ENCODE measurements around the gene MAP1S. TPM values are rescaled to one million over a fixed set of nuclear protein-coding genes. Genes with fewer than 3 reads are reported as not detected.
A peak's percentile ranks its signal among the peaks of the same experiment; 100 is the strongest.

Gene MAP1S
- total and polyA plus RNA-seq, 2 of the 8 experiments (the other 6 are each of a cell fraction or from before 2014, with no cell fraction given) = 66.7 to 115 TPM

GRCh38 chr19:17676295-17676694 lies 43.0 kb upstream of the MAP1S start:
- TF ChIP-seq RBBP5 (IDR thresholded peaks at IDR 0.05; ENCODE audit: borderline replicate concordance, low read depth, low read length) (no peak), KDM1A (IDR thresholded peaks at IDR 0.05; ENCODE audit: borderline replicate concordance, low read length) (no peak), SRF (IDR thresholded peaks at IDR 0.05; ENCODE audit: low read depth, low read length) (no peak)
- Histone ChIP-seq H3K9ac (replicated peaks in 1 of 4; ENCODE audit: extremely low read depth in 1 of 4, low read depth in 3 of 4, low read length in 3 of 4) (no peak overlapping the region), H4K8ac (ENCODE audit: extremely low read depth, insufficient read depth, low read length) (no peak overlapping the region), H3K27me3 (replicated peaks in 1 of 4; ENCODE audit: control insufficient read depth in 3 of 4, extremely low read depth in 1 of 4, insufficient read depth in 3 of 4, low read length in 3 of 4) (no peaks in the 10 kb centered on the region), H2BK5ac (ENCODE audit: low read depth, low read length) (no peak overlapping the region), H2AK5ac (ENCODE audit: low read depth, low read length) (no peak overlapping the region), H3K56ac (replicated peaks; ENCODE audit: insufficient read length, low read depth, low read length) (no peak overlapping the region), H2BK20ac (ENCODE audit: low read length) (no peak overlapping the region), H3K4me2 (ENCODE audit: insufficient read depth in 1 of 2, low read depth in 2 of 2, low read length in 2 of 2) (no peak overlapping the region), H3K18ac (ENCODE audit: extremely low read depth, low read length) (peak overlapping the region; percentile 60; the same call in 1 of the 2 replicates), H3K9me3 (ENCODE audit: insufficient read depth in 2 of 2, low read depth in 1 of 2, low read length in 1 of 2) (0 out of 4 replicates have a peak, but pooled peaks cover 0 to 5% of the 10 kb centered on the region in 2 experiments), H2AFZ (ENCODE audit: low read length) (no peak overlapping the region), H4K91ac (replicated peaks; ENCODE audit: insufficient read length, low read length) (no peak overlapping the region), H2BK15ac (ENCODE audit: low read length) (no peak overlapping the region), H3K27ac (ENCODE audit: low read depth, low read length) (no peak overlapping the region; the same call in 1 of the 2 replicates), H3K79me2 (ENCODE audit: control insufficient read depth in 1 of 2, insufficient read depth in 2 of 2, low read length in 2 of 2) (peaks cover 0 to 29% of the 10 kb centered on the region in 2 experiments; a peak in 2 of 4 replicates), H3K23me2 (ENCODE audit: low read depth, low read length) (peaks cover 6% of the 10 kb centered on the region; the same call in 1 of the 2 replicates), H3K36me3 (ENCODE audit: control insufficient read depth in 2 of 4, insufficient read depth in 4 of 4, low read length in 3 of 4) (peaks cover 0 to 8% (median 0%) of the 10 kb centered on the region in 4 experiments; a peak in 3 of 8 replicates), H3K4ac (replicated peaks; ENCODE audit: insufficient read length, low read depth, low read length) (no peak overlapping the region), H2BK12ac (ENCODE audit: low read depth, low read length) (no peak overlapping the region), H3K14ac (ENCODE audit: insufficient read length) (no peak overlapping the region), H3K4me1 (replicated peaks in 1 of 4; ENCODE audit: control insufficient read depth in 3 of 4, insufficient read depth in 4 of 4, low read length in 3 of 4) (peaks cover 0 to 10% (median 5%) of the 10 kb centered on the region in 4 experiments; a peak in 6 of 7 replicates), H3K79me1 (ENCODE audit: low read depth, low read length) (peaks cover 12% of the 10 kb centered on the region; the same call in 1 of the 2 replicates), H4K5ac (ENCODE audit: insufficient read length, low read depth, low read length) (no peak overlapping the region), H4K20me1 (replicated peaks in 1 of 2; ENCODE audit: control insufficient read depth in 1 of 2, insufficient read depth in 2 of 2, low read length in 2 of 2) (peaks cover 3 to 7% of the 10 kb centered on the region in 2 experiments), H3K23ac (ENCODE audit: insufficient read length) (no peak overlapping the region), H3K4me3 (ENCODE audit: extremely low read depth in 1 of 4, insufficient read depth in 2 of 4, low read depth in 3 of 4, low read length in 4 of 4) (no peak overlapping the region), H2BK120ac (replicated peaks; ENCODE audit: low read depth, low read length) (no peak overlapping the region)
- WGBS, 2 experiments (ENCODE audit: extremely low coverage in 1 of 2, insufficient coverage in 1 of 2, insufficient read length in 1 of 2, insufficient replicate concordance in 2 of 2, low coverage in 1 of 2, low lambda C conversion rate in 2 of 2, missing lambda C conversion rate in 1 of 2) = 83% methylated on average over 2 of the region's 2 CpGs; no CpG with 5 or more reads in 1 of the 2 experiments
- ChIA-PET CTCF (ENCODE audit: partially characterized antibody) (interaction anchor here (0.7 to 2.3 kb wide), 7 partner anchors 14 to 91 kb away, joined by 3 to 13 read pairs (median 4); no protein-coding TSS in a partner anchor), POLR2A (ENCODE audit: partially characterized antibody) (interaction anchor here (0.6 kb wide), 1 partner anchor 159 kb away, joined by 3 read pairs; no protein-coding TSS in a partner anchor)
- DNase-seq (ENCODE audit: low read depth in 1 of 2, low spot score in 2 of 2) (no peak), FAIRE-seq (no peak)
